ENCODE data around the gene GDF2. TPM values are rescaled to one million over a fixed set of nuclear protein-coding genes. Genes with fewer than 3 reads are reported as not detected.

GDF2 gene
- total and polyA plus RNA-seq, 2 of the 4 experiments (the other 2 are of a cell fraction) = under 0.01 TPM; not detected in 1

DNA sequence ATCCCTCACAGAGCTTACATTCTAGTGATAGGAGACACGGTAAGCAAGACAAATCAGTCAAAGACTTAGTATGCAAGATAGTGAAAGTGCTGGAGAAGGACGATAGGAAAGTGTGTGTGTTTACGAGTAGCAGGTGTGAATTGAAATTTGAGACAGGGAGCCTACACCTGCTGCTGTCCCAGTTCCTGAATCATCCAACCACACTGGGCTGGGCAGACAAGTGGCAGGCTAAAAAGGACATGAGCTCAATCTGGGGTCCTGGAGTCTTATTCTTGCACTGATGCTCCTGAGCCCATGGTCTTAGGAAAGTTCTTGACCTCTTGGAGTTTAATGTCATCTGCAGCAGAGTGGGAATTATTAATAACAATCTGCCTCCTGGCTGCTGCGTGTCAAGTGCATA lies 42.1 kb downstream of the GDF2 start:
- Histone ChIP-seq H3K4me3 (ENCODE audit: insufficient read depth, low read depth, low read length) (no peak overlapping the region), H3K27me3 (ENCODE audit: control insufficient read depth, insufficient read depth, low read length) (peaks cover 34% of the 10 kb centered on the region), H3K4me2 (ENCODE audit: low read depth, low read length) (no peak overlapping the region), H3K79me1 (ENCODE audit: low read depth in 1 of 2, low read length in 2 of 2) (no peaks in the 10 kb centered on the region), H3K27ac (ENCODE audit: insufficient read depth, low read length) (no peak overlapping the region), H2BK15ac (ENCODE audit: low read depth, low read length) (no peak overlapping the region), H3K9me1 (ENCODE audit: insufficient read depth, low read length) (no peaks in the 10 kb centered on the region; the same call in 1 of the 2 replicates), H2BK5ac (ENCODE audit: low read depth, low read length, poor library complexity, severe bottlenecking) (no peak overlapping the region), H3K23ac (ENCODE audit: low read depth, low read length) (no peak overlapping the region), H3K18ac (ENCODE audit: low read depth, low read length) (no peak overlapping the region), H3K36me3 (ENCODE audit: control insufficient read depth, insufficient read depth, low read length) (no peaks in the 10 kb centered on the region), H3K4ac (ENCODE audit: low read depth, low read length) (no peak overlapping the region), H2AK9ac (replicated peaks; ENCODE audit: low read depth, low read length, poor library complexity) (no peak overlapping the region), H2BK20ac (ENCODE audit: low read depth, low read length) (no peak overlapping the region), H3K4me1 (ENCODE audit: control insufficient read depth, insufficient read depth, low read length) (no peaks in the 10 kb centered on the region), H3K9ac (ENCODE audit: low read depth, low read length) (no peak overlapping the region), H3K56ac (ENCODE audit: extremely low read depth, insufficient read depth, low read length) (no peak overlapping the region), H3K9me3 (ENCODE audit: control insufficient read depth, insufficient read depth, low read length) (no peaks in the 10 kb centered on the region), H2AK5ac (ENCODE audit: low read depth, low read length) (no peak overlapping the region), H3K14ac (replicated peaks; ENCODE audit: low read depth, low read length) (no peak overlapping the region), H2BK120ac (ENCODE audit: low read depth, low read length) (no peak overlapping the region), H4K91ac (ENCODE audit: insufficient read depth, low read depth, low read length) (no peak overlapping the region), H4K20me1 (ENCODE audit: insufficient read depth, low read length) (no peaks in the 10 kb centered on the region), H4K8ac (ENCODE audit: low read depth in 2 of 2, low read length in 2 of 2) (no peak overlapping the region), H4K5ac (ENCODE audit: low read depth, low read length) (no peak overlapping the region), H2AFZ (replicated peaks; ENCODE audit: low read length, poor library complexity) (no peak overlapping the region)
- ChIA-PET POLR2A (ENCODE audit: unreplicated experiment) (no interaction called here), CTCF (interaction anchor here (0.7 to 1.5 kb wide), 3 partner anchors 9 to 12 kb away, joined by 3 to 4 read pairs (median 4); no protein-coding TSS in a partner anchor)
- in situ Hi-C loops (cut with MboI; ENCODE audit: low sequenced_read_pairs) (no loop called here), intact Hi-C loops (cut with micrococcal nuclease) (no loop called here), dilution Hi-C loops (cut with HindIII; ENCODE audit: low sequenced_read_pairs, unreplicated experiment) (no loop called here)
- no TSS peak for BruUV-seq (replicated peaks)
- WGBS, 2 experiments (ENCODE audit: extremely low coverage in 2 of 2, insufficient read length in 1 of 2) = 100% methylated on average over 1 of the region's 4 CpGs; no CpG with 5 or more reads in 1 of the 2 experiments
- DNase-seq (no peak), ATAC-seq (ENCODE audit: low read depth) (no peak)
- no peak for TF ChIP-seq RCOR1 (IDR thresholded peaks at IDR 0.05; ENCODE audit: insufficient replicate concordance, low read length)
